T-helper 1 cell treated with Interleukin-12 subunit alpha and Interleukin-12 subunit beta and Interleukin-4 antibody, amounts not matched to agents 30 ng/mL and 1 ng/mL, for 36 hours (primary cell): Measurements from ENCODE around the gene SNCA. TPM values are rescaled to one million over a fixed set of nuclear protein-coding genes. Genes with fewer than 3 reads are reported as not detected.

Experiments used
- intact Hi-C: fragments of 100-400 bp; cut with micrococcal nuclease; formaldehyde crosslinking; loops from one replicate; pipeline ENCODE4 v1.15.1; 2024
- total RNA-seq: library from RNA; stranded (reverse); gene quantifications from 2 replicates; pipeline ENCODE4 v1.2.3, GENCODE V29; 2022

The SNCA gene
- total RNA-seq, 1 donor from 2014 or later: 2.3 TPM

- intact Hi-C loops: no loop called here
Measured at GRCh38 chr4:89755220-89755619, 81.7 kb downstream of the SNCA start.

GRCh38 chr4:89754531-89754930, 82.4 kb downstream of the SNCA start:
- intact Hi-C loops: no loop called here

- intact Hi-C loops: no loop called here
Measured at GRCh38 chr4:89753601-89754066, 83.3 kb downstream of the SNCA start.

GRCh38 chr4:89752932-89753598, 83.9 kb downstream of the SNCA start:
- intact Hi-C loops: no loop called here

GRCh38 chr4:89751416-89751815, 85.5 kb downstream of the SNCA start:
- intact Hi-C loops: no loop called here

GRCh38 chr4:89746377-89746776, 90.6 kb downstream of the SNCA start:
- intact Hi-C loops: no loop called here

GRCh38 chr4:89745708-89746107, 91.3 kb downstream of the SNCA start:
- intact Hi-C loops: no loop called here

- intact Hi-C loops: no loop called here
Measured at GRCh38 chr4:89744914-89745313, 92.0 kb downstream of the SNCA start.

- intact Hi-C loops: no loop called here
Measured at GRCh38 chr4:89741768-89742167, 95.2 kb downstream of the SNCA start.

- intact Hi-C loops: no loop called here
Measured at GRCh38 chr4:89739311-89739988, 97.5 kb downstream of the SNCA start.

GRCh38 chr4:89737888-89738287, 99.1 kb downstream of the SNCA start:
- intact Hi-C loops: no loop called here

- intact Hi-C loops: no loop called here
Measured at GRCh38 chr4:89733946-89734345, 103.0 kb downstream of the SNCA start.

GRCh38 chr4:89727238-89727637, 109.7 kb downstream of the SNCA start:
- intact Hi-C loops: no loop called here

GRCh38 chr4:89725268-89725667, 111.7 kb downstream of the SNCA start:
- intact Hi-C loops: no loop called here

- intact Hi-C loops: no loop called here
Measured at GRCh38 chr4:89724716-89725115, 112.2 kb downstream of the SNCA start.

- intact Hi-C loops: no loop called here
Measured at GRCh38 chr4:89723096-89723495, 113.9 kb downstream of the SNCA start.

- intact Hi-C loops: no loop called here
Measured at GRCh38 chr4:89722517-89722916, 114.4 kb downstream of the SNCA start.

GRCh38 chr4:89720981-89721380, 116.0 kb downstream of the SNCA start:
- intact Hi-C loops: no loop called here

- intact Hi-C loops: no loop called here
Measured at GRCh38 chr4:89719536-89720090, 117.3 kb downstream of the SNCA start.

- intact Hi-C loops: no loop called here
Measured at GRCh38 chr4:89716893-89717292, 120.1 kb downstream of the SNCA start.

GRCh38 chr4:89715631-89716030, 121.3 kb downstream of the SNCA start:
- intact Hi-C loops: no loop called here

- intact Hi-C loops: no loop called here
Measured at GRCh38 chr4:89712827-89713226, 124.1 kb downstream of the SNCA start.

GRCh38 chr4:89712141-89712540, 124.8 kb downstream of the SNCA start:
- intact Hi-C loops: no loop called here
